AG20443 (cell line): ENCODE data around the gene TNFRSF12A.

Experiments used
- DNase-seq: peaks from one replicate; pipeline ENCODE4 v3.0.0; 2012; ENCODE audit warnings: low spot score, mixed read lengths

Gene TNFRSF12A

GRCh38 chr16:2986623-2987188, 33.5 kb upstream of the TNFRSF12A start:
- no peak for DNase-seq

GRCh38 chr16:2987286-2987685, 32.9 kb upstream of the TNFRSF12A start:
- no peak for DNase-seq

GRCh38 chr16:2987833-2988232, 32.3 kb upstream of the TNFRSF12A start:
- no peak for DNase-seq

GRCh38 chr16:2988590-2989099, 31.5 kb upstream of the TNFRSF12A start:
- no peak for DNase-seq

- no peak for DNase-seq
Observed at GRCh38 chr16:2990891-2991290, 29.3 kb upstream of the TNFRSF12A start.

GRCh38 chr16:2991566-2992261, 28.5 kb upstream of the TNFRSF12A start:
- no peak for DNase-seq

GRCh38 chr16:2992383-2993081, 27.6 kb upstream of the TNFRSF12A start:
- DNase-seq: no peak

- no peak for DNase-seq
Observed at GRCh38 chr16:2996298-2996697, 23.9 kb upstream of the TNFRSF12A start.

- DNase-seq: no peak
Observed at GRCh38 chr16:2999929-3000328, 20.2 kb upstream of the TNFRSF12A start.

GRCh38 chr16:3000540-3000939, 19.6 kb upstream of the TNFRSF12A start:
- DNase-seq: no peak

- no peak for DNase-seq
Observed at GRCh38 chr16:3001316-3001715, 18.9 kb upstream of the TNFRSF12A start.

- DNase-seq: peak; percentile 99
Observed at GRCh38 chr16:3003582-3004270, 16.4 kb upstream of the TNFRSF12A start.

- DNase-seq: no peak
Observed at GRCh38 chr16:3004319-3004718, 15.8 kb upstream of the TNFRSF12A start.

GRCh38 chr16:3004781-3005284, 15.3 kb upstream of the TNFRSF12A start:
- DNase-seq: no peak

- DNase-seq: no peak
Observed at GRCh38 chr16:3007059-3007956, 12.9 kb upstream of the TNFRSF12A start.

GRCh38 chr16:3007957-3008689, 12.0 kb upstream of the TNFRSF12A start:
- no peak for DNase-seq

GRCh38 chr16:3008690-3009037, 11.5 kb upstream of the TNFRSF12A start:
- DNase-seq: no peak

- DNase-seq: no peak
Observed at GRCh38 chr16:3009568-3010390, 10.4 kb upstream of the TNFRSF12A start.

GRCh38 chr16:3010510-3010909, 9.7 kb upstream of the TNFRSF12A start:
- no peak for DNase-seq

- DNase-seq: no peak
Observed at GRCh38 chr16:3012246-3012645, 7.9 kb upstream of the TNFRSF12A start.
